H4 (cell line): ENCODE data around the gene SLC49A3. TPM values are rescaled to one million over a fixed set of nuclear protein-coding genes. Genes with fewer than 3 reads are reported as not detected.
"Not testable (repeated sequence)": the region's sequence is repeated elsewhere in the genome, so short reads cannot be mapped to it uniquely, and the experiment has no call there.

Experiments used
- DNase-seq: peaks from one replicate; pipeline ENCODE4 v3.0.0-alpha.2; 2015; ENCODE audit warnings: low spot score
- total RNA-seq: library from RNA; depleted of rRNA; stranded (reverse); fragments of >200 nt; shearing (Covaris generic); gene quantifications from 2 replicates; pipeline ENCODE4 v1.2.3, GENCODE V29; 2014; rRNA removed

Gene SLC49A3
- not detected in 2 replicates for total RNA-seq

- no peak for DNase-seq
These were observed at the start of gene SLC49A3 for GRCh38 chr4:688854-689681. TSS of gene SLC49A3 (minus strand) at chr4:689151. CDS start at chr4:689127, 24 bp downstream.

- DNase-seq: not testable (repeated sequence)
These were observed 47.6 kb upstream of the SLC49A3 start for GRCh38 chr4:736561-736960.

- no peak for DNase-seq
These were observed 46.6 kb upstream of the SLC49A3 start for GRCh38 chr4:735583-735982.

- DNase-seq: no peak
These were observed 46.0 kb upstream of the SLC49A3 start for GRCh38 chr4:734951-735350.

GRCh38 chr4:734075-734474 is 45.1 kb upstream of the SLC49A3 start:
- DNase-seq: no peak

GRCh38 chr4:733631-733980 is 44.7 kb upstream of the SLC49A3 start:
- DNase-seq: no peak

GRCh38 chr4:732911-733630 is 44.1 kb upstream of the SLC49A3 start:
- no peak for DNase-seq

- DNase-seq: no peak
These were observed 43.5 kb upstream of the SLC49A3 start for GRCh38 chr4:732486-732885.

- not testable (repeated sequence) for DNase-seq
These were observed 43.0 kb upstream of the SLC49A3 start for GRCh38 chr4:731954-732353.

GRCh38 chr4:730946-731904 is 42.3 kb upstream of the SLC49A3 start:
- not testable (repeated sequence) for DNase-seq

GRCh38 chr4:730511-730910 is 41.6 kb upstream of the SLC49A3 start:
- no peak for DNase-seq

GRCh38 chr4:729336-730315 is 40.7 kb upstream of the SLC49A3 start:
- no peak for DNase-seq

GRCh38 chr4:727576-727975 is 38.6 kb upstream of the SLC49A3 start:
- DNase-seq: no peak

GRCh38 chr4:726838-727237 is 37.9 kb upstream of the SLC49A3 start:
- no peak for DNase-seq

- DNase-seq: no peak
These were observed 37.4 kb upstream of the SLC49A3 start for GRCh38 chr4:726235-726787.

- no peak for DNase-seq
These were observed 36.7 kb upstream of the SLC49A3 start for GRCh38 chr4:725391-726234.

- DNase-seq: no peak
These were observed 35.0 kb upstream of the SLC49A3 start for GRCh38 chr4:723751-724530.

- DNase-seq: no peak
These were observed 34.0 kb upstream of the SLC49A3 start for GRCh38 chr4:722851-723360.
